Mammary epithelial cell (primary cell): ENCODE results near the gene MDM2.

ENCODE experiments used
- CTCF ChIP-seq, 2 donors: IDR thresholded peaks in 1 of 2; conservative IDR thresholded peaks in 1 of 2; 2 replicates each; pipeline ENCODE4 v1.5.1; 2011 to 2012; ENCODE audit warnings: inconsistent platforms in 2 of 2, low read length in 2 of 2, mild to moderate bottlenecking in 2 of 2, control low read depth in 1 of 2, low read depth in 1 of 2; ENCODE audit not compliant: insufficient read depth in 1 of 2; ENCODE audit errors: extremely low read depth in 1 of 2
- EZH2 ChIP-seq: IDR thresholded peaks from 2 replicates; pipeline ENCODE4 v1.6.1; 2012; ENCODE audit warnings: low read length, inconsistent platforms, borderline replicate concordance

DNA sequence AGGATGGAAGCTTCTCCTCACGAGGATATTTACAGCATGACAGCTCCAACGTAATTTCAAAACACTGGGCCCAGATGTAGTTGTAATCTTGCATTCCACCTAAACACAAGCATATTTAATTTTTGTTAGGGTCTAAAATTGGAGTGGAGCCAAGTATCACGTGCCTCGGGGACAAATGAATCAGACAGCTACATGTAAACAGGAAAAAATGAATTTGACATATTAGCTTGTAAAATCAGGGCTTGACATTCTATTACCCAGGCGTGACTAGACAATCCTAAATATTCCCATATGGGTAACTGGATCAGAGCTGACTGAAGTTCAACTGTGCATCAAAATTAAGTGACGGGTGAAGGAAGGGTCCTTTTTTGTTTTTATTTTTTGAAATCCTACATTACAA, 59.0 kb downstream of the MDM2 start:
- no peak for TF ChIP-seq CTCF (conservative IDR thresholded peaks at IDR 0.05 in 1 of 2, IDR thresholded peaks at IDR 0.05 in 1 of 2; ENCODE audit: extremely low read depth in 1 of 2, insufficient read depth in 1 of 2, low read depth in 1 of 2, low read length in 2 of 2)
- TF ChIP-seq EZH2, result no peak
